SK-N-MC (cell line): ENCODE results near the gene SEBOX.

Experiments used
- EZH2 ChIP-seq: fragments of 200-600 bp; sonication (generic); IDR thresholded peaks from one replicate; pipeline ENCODE4 v1.6.1; 2017; ENCODE audit warnings: antibody characterized with exemption
- FOXP2 ChIP-seq: optimal IDR thresholded peaks from 2 replicates; pipeline ENCODE3; 2011; ENCODE audit warnings: mild to moderate bottlenecking, moderate library complexity; ENCODE audit not compliant: insufficient read depth; ENCODE audit errors: extremely low read length, control extremely low read depth

DNA sequence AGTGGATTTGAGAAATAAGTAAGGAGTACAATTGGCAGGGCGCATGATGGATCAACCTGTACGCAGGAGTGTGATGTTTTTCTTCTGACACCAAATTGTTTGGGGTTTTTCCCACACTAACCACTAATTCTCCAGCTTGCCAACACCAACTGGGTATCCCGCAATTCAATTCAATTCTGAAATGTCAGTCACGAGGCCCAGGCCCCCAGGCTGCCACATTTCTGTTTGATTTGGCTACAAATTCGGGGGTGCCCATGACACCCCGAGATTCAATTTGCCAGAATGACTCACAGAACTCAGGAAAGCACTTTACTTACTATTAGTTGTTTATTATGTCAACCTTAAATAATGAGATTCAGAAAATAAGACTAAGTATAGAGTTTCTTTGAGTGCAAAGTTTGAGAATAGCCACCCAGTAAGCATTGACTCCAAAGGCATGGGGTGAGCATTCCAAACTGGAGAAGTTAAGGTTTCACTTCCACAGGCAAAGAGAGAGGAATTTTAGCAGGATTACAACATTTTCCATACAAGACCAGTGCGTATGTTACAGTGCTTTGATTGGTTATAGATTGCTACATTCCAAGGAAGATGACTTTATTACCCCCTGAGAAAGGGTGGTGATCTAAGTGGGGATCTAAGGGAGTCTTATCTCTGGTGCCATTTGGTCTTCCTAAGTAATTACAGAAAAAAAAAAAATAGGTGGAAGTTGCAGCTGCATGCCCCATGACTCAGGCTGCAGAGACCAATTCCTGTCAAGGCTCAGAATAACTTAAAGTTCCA, 29.5 kb upstream of the SEBOX start:
- TF ChIP-seq EZH2, result no peak
- no peak for TF ChIP-seq FOXP2
